Effector memory CD4-positive, alpha-beta T cell (primary cell): ENCODE results near the gene CDHR5.

Experiments
- DNase-seq, 3 donors: peaks; one replicate each; pipeline ENCODE4 v3.0.0-alpha.2; 2020
- H3K27ac ChIP-seq: 2 replicates; pipeline ENCODE4 v1.7.0; 2013; ENCODE audit warnings: mild to moderate bottlenecking, low read length, moderate library complexity; ENCODE audit not compliant: insufficient read depth, poor library complexity, severe bottlenecking
- H3K27me3 ChIP-seq: replicated peaks from 2 replicates; pipeline ENCODE4 v1.7.0; 2013; ENCODE audit warnings: mild to moderate bottlenecking, low read length; ENCODE audit not compliant: insufficient read depth, control insufficient read depth, poor library complexity, severe bottlenecking
- H3K36me3 ChIP-seq: 2 replicates; pipeline ENCODE4 v1.7.0; 2013; ENCODE audit warnings: mild to moderate bottlenecking, low read length, moderate library complexity; ENCODE audit not compliant: control insufficient read depth, insufficient read depth
- H3K4me1 ChIP-seq: 2 replicates; pipeline ENCODE4 v1.7.0; 2013; ENCODE audit warnings: low read length, mild to moderate bottlenecking; ENCODE audit not compliant: control insufficient read depth, insufficient read depth, poor library complexity, severe bottlenecking
- H3K4me3 ChIP-seq: 2 replicates; pipeline ENCODE4 v1.7.0; 2013; ENCODE audit warnings: low read length, low read depth, mild to moderate bottlenecking; ENCODE audit not compliant: insufficient read depth, poor library complexity, severe bottlenecking
- H3K9me3 ChIP-seq: 2 replicates; pipeline ENCODE4 v1.7.0; 2013; ENCODE audit warnings: mild to moderate bottlenecking, low read length, moderate library complexity; ENCODE audit not compliant: control insufficient read depth

Gene CDHR5

GRCh38 chr11:598005-598680 lies 26.6 kb downstream of the CDHR5 start:
- no peaks in the 10 kb centered on the region for H3K27me3 ChIP-seq
- no peaks in the 10 kb centered on the region for H3K4me1 ChIP-seq
- no peak overlapping the region for H3K27ac ChIP-seq
- peaks cover 76% of the 10 kb centered on the region for H3K36me3 ChIP-seq
- no peak for DNase-seq
- no peak overlapping the region for H3K4me3 ChIP-seq
- no peaks in the 10 kb centered on the region for H3K9me3 ChIP-seq

GRCh38 chr11:597166-597725 lies 27.5 kb downstream of the CDHR5 start:
- Histone ChIP-seq H3K4me3 (no peak overlapping the region), H3K4me1 (no peaks in the 10 kb centered on the region), H3K27me3 (no peaks in the 10 kb centered on the region), H3K9me3 (no peaks in the 10 kb centered on the region), H3K36me3 (peaks cover 78% of the 10 kb centered on the region), H3K27ac (no peak overlapping the region)
- DNase-seq = no peak

- DNase-seq = no peak
- no peaks in the 10 kb centered on the region for H3K27me3 ChIP-seq
- no peaks in the 10 kb centered on the region for H3K9me3 ChIP-seq
- peak overlapping the region; percentile 21 for H3K27ac ChIP-seq
- peaks cover 76% of the 10 kb centered on the region for H3K36me3 ChIP-seq
- H3K4me3 ChIP-seq = no peak overlapping the region
- H3K4me1 ChIP-seq = no peaks in the 10 kb centered on the region
Observed at GRCh38 chr11:596374-596773, 28.4 kb downstream of the CDHR5 start.

GRCh38 chr11:595400-595799 lies 29.4 kb downstream of the CDHR5 start:
- Histone ChIP-seq H3K4me3 (no peak overlapping the region), H3K9me3 (no peaks in the 10 kb centered on the region), H3K36me3 (peaks cover 77% of the 10 kb centered on the region), H3K27ac (no peak overlapping the region), H3K4me1 (no peaks in the 10 kb centered on the region), H3K27me3 (no peaks in the 10 kb centered on the region)
- DNase-seq = no peak

- Histone ChIP-seq H3K36me3 (peaks cover 80% of the 10 kb centered on the region), H3K4me1 (no peaks in the 10 kb centered on the region), H3K4me3 (no peak overlapping the region), H3K27me3 (no peaks in the 10 kb centered on the region), H3K27ac (no peak overlapping the region), H3K9me3 (no peaks in the 10 kb centered on the region)
- no peak for DNase-seq
Observed at GRCh38 chr11:593347-593746, 31.4 kb downstream of the CDHR5 start.

GRCh38 chr11:592918-593317 lies 31.8 kb downstream of the CDHR5 start:
- no peaks in the 10 kb centered on the region for H3K9me3 ChIP-seq
- DNase-seq = no peak
- H3K4me3 ChIP-seq = no peak overlapping the region
- peaks cover 75% of the 10 kb centered on the region for H3K36me3 ChIP-seq
- H3K27me3 ChIP-seq = no peaks in the 10 kb centered on the region
- H3K4me1 ChIP-seq = peaks cover 1% of the 10 kb centered on the region
- H3K27ac ChIP-seq = no peak overlapping the region

- no peak for DNase-seq
Observed at GRCh38 chr11:592501-592900, 32.3 kb downstream of the CDHR5 start.

GRCh38 chr11:590997-591396 lies 33.8 kb downstream of the CDHR5 start:
- H3K27me3 ChIP-seq = no peaks in the 10 kb centered on the region
- H3K9me3 ChIP-seq = no peaks in the 10 kb centered on the region
- peaks cover 15% of the 10 kb centered on the region for H3K4me1 ChIP-seq
- DNase-seq = no peak
- H3K4me3 ChIP-seq = no peak overlapping the region
- peaks cover 72% of the 10 kb centered on the region for H3K36me3 ChIP-seq
- no peak overlapping the region for H3K27ac ChIP-seq

More at GRCh38 chr11:592501-592900, 32.3 kb downstream of the CDHR5 start:
- Histone ChIP-seq H3K4me3 (no peak overlapping the region), H3K4me1 (peaks cover 5% of the 10 kb centered on the region), H3K9me3 (no peaks in the 10 kb centered on the region), H3K27me3 (no peaks in the 10 kb centered on the region), H3K27ac (no peak overlapping the region), H3K36me3 (peaks cover 72% of the 10 kb centered on the region)

GRCh38 chr11:589798-590197 lies 35.0 kb downstream of the CDHR5 start:
- DNase-seq = no peak
- Histone ChIP-seq H3K9me3 (no peaks in the 10 kb centered on the region), H3K36me3 (peaks cover 67% of the 10 kb centered on the region), H3K27me3 (no peaks in the 10 kb centered on the region), H3K4me1 (peaks cover 15% of the 10 kb centered on the region), H3K4me3 (no peak overlapping the region), H3K27ac (no peak overlapping the region)

- Histone ChIP-seq H3K4me3 (no peak overlapping the region), H3K27ac (peak overlapping the region; percentile 67), H3K36me3 (peaks cover 65% of the 10 kb centered on the region)
Observed at GRCh38 chr11:587978-588380, 36.8 kb downstream of the CDHR5 start.

More at GRCh38 chr11:587978-588380, 36.8 kb downstream of the CDHR5 start:
- peak; percentile 50 to 76 (median 51) for DNase-seq
- no peaks in the 10 kb centered on the region for H3K9me3 ChIP-seq
- H3K27me3 ChIP-seq = no peaks in the 10 kb centered on the region
- peaks cover 15% of the 10 kb centered on the region for H3K4me1 ChIP-seq
